Activated CD4-positive, alpha-beta T cell treated with anti-CD3 and anti-CD28 coated beads for 48 hours (primary cell): ENCODE measurements around the gene RFESD.
"Not testable (repeated sequence)": the region's sequence is repeated elsewhere in the genome, so short reads cannot be mapped to it uniquely, and the experiment has no call there.

Experiments used
- DNase-seq: peaks from one replicate; pipeline ENCODE4 v3.0.0-alpha.2; 2020

The RFESD gene

GRCh38 chr5:95667678-95668077 lies 21.1 kb downstream of the RFESD start:
- DNase-seq = no peak

- DNase-seq = no peak
Measured at GRCh38 chr5:95668216-95668615, 21.6 kb downstream of the RFESD start.

GRCh38 chr5:95668728-95669127 lies 22.2 kb downstream of the RFESD start:
- no peak for DNase-seq

- no peak for DNase-seq
Measured at GRCh38 chr5:95669540-95669939, 23.0 kb downstream of the RFESD start.

GRCh38 chr5:95669985-95670384 lies 23.4 kb downstream of the RFESD start:
- no peak for DNase-seq

- no peak for DNase-seq
Measured at GRCh38 chr5:95670568-95670967, 24.0 kb downstream of the RFESD start.

GRCh38 chr5:95671826-95672225 lies 25.2 kb downstream of the RFESD start:
- DNase-seq = no peak

- no peak for DNase-seq
Measured at GRCh38 chr5:95672641-95673040, 26.1 kb downstream of the RFESD start.

GRCh38 chr5:95673081-95673480 lies 26.5 kb downstream of the RFESD start:
- no peak for DNase-seq

- DNase-seq = no peak
Measured at GRCh38 chr5:95682891-95683290, 36.3 kb downstream of the RFESD start, which contains the start of gene SPATA9. TSS of gene SPATA9 (minus strand) at chr5:95682991. CDS start at chr5:95682854, 137 bp downstream.

- DNase-seq = no peak
Measured at GRCh38 chr5:95684361-95684760, 37.8 kb downstream of the RFESD start.

GRCh38 chr5:95686651-95687050 lies 40.1 kb downstream of the RFESD start:
- no peak for DNase-seq

GRCh38 chr5:95689680-95690079 lies 43.1 kb downstream of the RFESD start:
- DNase-seq = no peak

- no peak for DNase-seq
Measured at GRCh38 chr5:95690333-95690732, 43.8 kb downstream of the RFESD start.

- no peak for DNase-seq
Measured at GRCh38 chr5:95697781-95698681, 51.5 kb downstream of the RFESD start.

- no peak for DNase-seq
Measured at GRCh38 chr5:95699337-95699736, 52.8 kb downstream of the RFESD start.

GRCh38 chr5:95701074-95701473 lies 54.5 kb downstream of the RFESD start:
- no peak for DNase-seq

- no peak for DNase-seq
Measured at GRCh38 chr5:95704150-95704549, 57.6 kb downstream of the RFESD start.

- DNase-seq = not testable (repeated sequence)
Measured at GRCh38 chr5:95706196-95706595, 59.6 kb downstream of the RFESD start.

GRCh38 chr5:95707055-95707454 lies 60.5 kb downstream of the RFESD start:
- DNase-seq = no peak
